Adipocyte (in vitro differentiated cells): ENCODE results near the gene FKBP7.

Source experiments
- DNase-seq: peaks from one replicate; pipeline ENCODE4 v3.0.0-alpha.2; 2015; ENCODE audit warnings: low read depth
- H3K27me3 ChIP-seq: replicated peaks from 2 replicates; pipeline ENCODE4 v1.7.0; 2013; ENCODE audit warnings: mild to moderate bottlenecking, low read length, moderate library complexity; ENCODE audit not compliant: control insufficient read depth, insufficient read depth
- H3K36me3 ChIP-seq: 2 replicates; pipeline ENCODE4 v1.7.0; 2013; ENCODE audit warnings: low read length, mild to moderate bottlenecking, moderate library complexity; ENCODE audit not compliant: control insufficient read depth, insufficient read depth, severe bottlenecking
- H3K4me1 ChIP-seq: 2 replicates; pipeline ENCODE4 v1.7.0; 2013; ENCODE audit warnings: mild to moderate bottlenecking, low read length, moderate library complexity; ENCODE audit not compliant: control insufficient read depth, insufficient read depth
- H3K4me3 ChIP-seq: 2 replicates; pipeline ENCODE4 v1.7.0; 2013; ENCODE audit warnings: mild to moderate bottlenecking, low read length, moderate library complexity
- H3K9ac ChIP-seq: 2 replicates; pipeline ENCODE4 v1.7.0; 2013; ENCODE audit warnings: mild to moderate bottlenecking, low read length, moderate library complexity
- H3K9me3 ChIP-seq: 2 replicates; pipeline ENCODE4 v1.7.0; 2013; ENCODE audit warnings: mild to moderate bottlenecking, low read length, moderate library complexity; ENCODE audit not compliant: control insufficient read depth

The FKBP7 gene

GRCh38 chr2:178485356-178485755, 7.0 kb upstream of the FKBP7 start:
- Histone ChIP-seq H3K27me3 (no peaks in the 10 kb centered on the region), H3K9me3 (no peaks in the 10 kb centered on the region), H3K4me1 (peaks cover 32% of the 10 kb centered on the region), H3K9ac (no peak overlapping the region), H3K36me3 (peaks cover 2% of the 10 kb centered on the region), H3K4me3 (peak overlapping the region; percentile 54)
- peak; percentile 63 for DNase-seq

GRCh38 chr2:178484245-178485041, 6.0 kb upstream of the FKBP7 start:
- peak; percentile 48 for DNase-seq
- no peaks in the 10 kb centered on the region for H3K36me3 ChIP-seq

GRCh38 chr2:178482437-178482836, 4.0 kb upstream of the FKBP7 start:
- no peaks in the 10 kb centered on the region for H3K9me3 ChIP-seq
- peak; percentile 19 for DNase-seq
- H3K4me3 ChIP-seq, result peak overlapping the region; percentile 98
- H3K27me3 ChIP-seq, result no peaks in the 10 kb centered on the region
- no peaks in the 10 kb centered on the region for H3K36me3 ChIP-seq
- no peak overlapping the region for H3K9ac ChIP-seq
- peaks cover 45% of the 10 kb centered on the region for H3K4me1 ChIP-seq

More at GRCh38 chr2:178484245-178485041, 6.0 kb upstream of the FKBP7 start:
- Histone ChIP-seq H3K4me1 (peaks cover 37% of the 10 kb centered on the region), H3K9ac (peak overlapping the region; percentile 11), H3K4me3 (peak overlapping the region; percentile 54), H3K27me3 (no peaks in the 10 kb centered on the region), H3K9me3 (no peaks in the 10 kb centered on the region)

- peak within 1 kb of the TSS; percentile 98 for H3K4me3 ChIP-seq
- H3K9me3 ChIP-seq, result no peaks in the 10 kb centered on the region
- peak; percentile 99 for DNase-seq
- H3K9ac ChIP-seq, result peak within 1 kb of the TSS; percentile 96
- no peaks in the 10 kb centered on the region for H3K27me3 ChIP-seq
- H3K36me3 ChIP-seq, result no peaks in the 10 kb centered on the region
- H3K4me1 ChIP-seq, result peaks cover 42% of the 10 kb centered on the region
Observed at GRCh38 chr2:178480227-178481181, 2.1 kb upstream of the FKBP7 start, which contains the start of gene PLEKHA3. PLEKHA3 (plus strand) TSS chr2:178480457; CDS start chr2:178480870, 413 bp downstream.

- Histone ChIP-seq H3K27me3 (no peaks in the 10 kb centered on the region), H3K9ac (peak overlapping the region; percentile 96), H3K4me3 (peak overlapping the region; percentile 98), H3K36me3 (no peaks in the 10 kb centered on the region), H3K4me1 (peaks cover 37% of the 10 kb centered on the region), H3K9me3 (no peaks in the 10 kb centered on the region)
- peak; percentile 11 for DNase-seq
Observed at GRCh38 chr2:178479758-178480226, 1.4 kb upstream of the FKBP7 start.

GRCh38 chr2:178479275-178479616, 846 bp upstream of the FKBP7 start:
- Histone ChIP-seq H3K4me1 (peaks cover 31% of the 10 kb centered on the region), H3K36me3 (no peaks in the 10 kb centered on the region), H3K4me3 (peak overlapping the region; percentile 98), H3K9me3 (no peaks in the 10 kb centered on the region), H3K9ac (peak overlapping the region; percentile 96), H3K27me3 (no peaks in the 10 kb centered on the region)
- no peak for DNase-seq

GRCh38 chr2:178478130-178478438, 316 bp downstream of the FKBP7 start:
- H3K9me3 ChIP-seq, result no peaks in the 10 kb centered on the region
- H3K4me3 ChIP-seq, result peak overlapping the region; percentile 98
- H3K9ac ChIP-seq, result peak overlapping the region; percentile 96
- no peaks in the 10 kb centered on the region for H3K36me3 ChIP-seq
- peaks cover 29% of the 10 kb centered on the region for H3K4me1 ChIP-seq
- peak; percentile 59 for DNase-seq
- no peaks in the 10 kb centered on the region for H3K27me3 ChIP-seq

- no peak for DNase-seq
- Histone ChIP-seq H3K4me1 (peaks cover 29% of the 10 kb centered on the region), H3K9me3 (no peaks in the 10 kb centered on the region), H3K4me3 (peak overlapping the region; percentile 98), H3K27me3 (no peaks in the 10 kb centered on the region), H3K9ac (peak overlapping the region; percentile 96), H3K36me3 (no peaks in the 10 kb centered on the region)
Observed at GRCh38 chr2:178477443-178478129, 814 bp downstream of the FKBP7 start.

- H3K4me3 ChIP-seq, result no peak overlapping the region
- H3K9me3 ChIP-seq, result no peaks in the 10 kb centered on the region
- no peak overlapping the region for H3K9ac ChIP-seq
- no peak for DNase-seq
- H3K4me1 ChIP-seq, result peaks cover 18% of the 10 kb centered on the region
- H3K27me3 ChIP-seq, result no peaks in the 10 kb centered on the region
- no peaks in the 10 kb centered on the region for H3K36me3 ChIP-seq
Observed at GRCh38 chr2:178476477-178476876, 1.9 kb downstream of the FKBP7 start.

GRCh38 chr2:178474560-178474959, 3.8 kb downstream of the FKBP7 start:
- H3K4me1 ChIP-seq, result peaks cover 12% of the 10 kb centered on the region
- H3K9ac ChIP-seq, result no peak overlapping the region
- no peak overlapping the region for H3K4me3 ChIP-seq
- no peaks in the 10 kb centered on the region for H3K27me3 ChIP-seq
- no peaks in the 10 kb centered on the region for H3K9me3 ChIP-seq
- DNase-seq, result no peak
- H3K36me3 ChIP-seq, result no peaks in the 10 kb centered on the region

- peaks cover 7% of the 10 kb centered on the region for H3K4me1 ChIP-seq
Observed at GRCh38 chr2:178473931-178474330, 4.5 kb downstream of the FKBP7 start.

More at GRCh38 chr2:178473931-178474330, 4.5 kb downstream of the FKBP7 start:
- Histone ChIP-seq H3K36me3 (no peaks in the 10 kb centered on the region), H3K27me3 (no peaks in the 10 kb centered on the region), H3K9ac (no peak overlapping the region), H3K4me3 (no peak overlapping the region), H3K9me3 (no peaks in the 10 kb centered on the region)
- DNase-seq, result peak; percentile 56
